Natural killer cell treated with Interleukin-12 subunit alpha and Interleukin-12 subunit beta and Interleukin-15 and Interleukin-18, amount 100 ng/mL, for 72 hours (primary cell): ENCODE results near the gene EVI5. TPM values are rescaled to one million over a fixed set of nuclear protein-coding genes. Genes with fewer than 3 reads are reported as not detected.
A peak's percentile ranks its signal among the peaks of the same experiment; 100 is the strongest.

ENCODE experiments used
- ATAC-seq, 2 donors: fragments of 150-1000 bp; cut with Tn5 transposase in 1 of 2; sonication (Bioruptor Pico), chemical (Tn5 transposase) in 1 of 2; 2 replicates each; pipeline ENCODE4 v1.10.0; 2021
- DNase-seq: peaks from one replicate; pipeline ENCODE4 v3.0.0; 2022; ENCODE audit warnings: low spot score
- H3K27ac Mint-ChIP-seq, 2 donors: 1 replicate in 1 of 2; 2 replicates in 1 of 2; pipeline ENCODE4 v1.8.0; 2022; ENCODE audit warnings: mixed read lengths in 2 of 2, mild to moderate bottlenecking in 1 of 2, moderate library complexity in 1 of 2
- H3K27me3 Mint-ChIP-seq, 2 donors: 1 replicate in 1 of 2; 2 replicates in 1 of 2; pipeline ENCODE4 v1.8.0; 2022; ENCODE audit warnings: mixed read lengths in 2 of 2
- H3K36me3 Mint-ChIP-seq: one replicate; pipeline ENCODE4 v1.8.0; 2022; ENCODE audit warnings: mixed read lengths
- H3K4me1 Mint-ChIP-seq, 2 donors: 1 replicate in 1 of 2; 2 replicates in 1 of 2; pipeline ENCODE4 v1.8.0; 2022; ENCODE audit warnings: low read depth in 2 of 2, mixed read lengths in 2 of 2, mild to moderate bottlenecking in 1 of 2
- H3K4me3 Mint-ChIP-seq: one replicate; pipeline ENCODE4 v1.8.0; 2022; ENCODE audit warnings: mixed read lengths
- H3K9me3 Mint-ChIP-seq: 2 replicates; pipeline ENCODE4 v1.8.0; 2022; ENCODE audit warnings: mixed read lengths
- total RNA-seq, 2 donors: library from RNA; stranded (reverse); gene quantifications; one replicate each; pipeline ENCODE4 v1.2.3, GENCODE V29; 2022

Gene EVI5
- total RNA-seq, 2 donors from 2014 or later: 1.2 to 6.1 TPM

GRCh38 chr1:92487078-92487605, 297.8 kb downstream of the EVI5 start:
- H3K9me3 Mint-ChIP-seq: no peaks in the 10 kb centered on the region
- no peak for ATAC-seq
- H3K4me1 Mint-ChIP-seq: peaks cover 28 to 33% of the 10 kb centered on the region in 2 donors
- peak overlapping the region; percentile 99 for H3K4me3 Mint-ChIP-seq
- no peak for DNase-seq
- no peaks in the 10 kb centered on the region for H3K27me3 Mint-ChIP-seq
- peak overlapping the region; percentile 88 to 96 for H3K27ac Mint-ChIP-seq
- H3K36me3 Mint-ChIP-seq: no peaks in the 10 kb centered on the region

- peak within 1 kb of the TSS; percentile 99 for H3K4me3 Mint-ChIP-seq
- H3K4me1 Mint-ChIP-seq: peaks cover 29 to 35% of the 10 kb centered on the region in 2 donors
- peak within 1 kb of the TSS; percentile 88 to 96 for H3K27ac Mint-ChIP-seq
- H3K9me3 Mint-ChIP-seq: no peaks in the 10 kb centered on the region
- ATAC-seq (peak; percentile 67 to 75), DNase-seq (peak; percentile 87)
- no peaks in the 10 kb centered on the region for H3K36me3 Mint-ChIP-seq
- H3K27me3 Mint-ChIP-seq: no peaks in the 10 kb centered on the region
Measured at GRCh38 chr1:92486251-92487077, 298.4 kb downstream of the EVI5 start, which contains the start of gene GFI1. TSS of gene GFI1 (minus strand) at chr1:92486925. CDS start at chr1:92483487, 3,438 bp downstream.

- peak overlapping the region; percentile 88 to 96 for H3K27ac Mint-ChIP-seq
- H3K4me3 Mint-ChIP-seq: peak overlapping the region; percentile 99
- H3K36me3 Mint-ChIP-seq: no peaks in the 10 kb centered on the region
Measured at GRCh38 chr1:92485381-92486250, 299.3 kb downstream of the EVI5 start.

GRCh38 chr1:92484472-92485380, 300.2 kb downstream of the EVI5 start:
- DNase-seq (peak; percentile 70), ATAC-seq (peak; percentile 28 to 44)
- peak overlapping the region; percentile 99 for H3K4me3 Mint-ChIP-seq
- H3K36me3 Mint-ChIP-seq: peaks cover 3% of the 10 kb centered on the region
- peak overlapping the region; percentile 88 to 96 for H3K27ac Mint-ChIP-seq
- peaks cover 34 to 44% of the 10 kb centered on the region in 2 donors for H3K4me1 Mint-ChIP-seq
- H3K27me3 Mint-ChIP-seq: no peaks in the 10 kb centered on the region
- no peaks in the 10 kb centered on the region for H3K9me3 Mint-ChIP-seq

More at GRCh38 chr1:92485381-92486250, 299.3 kb downstream of the EVI5 start:
- H3K9me3 Mint-ChIP-seq: no peaks in the 10 kb centered on the region
- H3K4me1 Mint-ChIP-seq: peaks cover 29 to 39% of the 10 kb centered on the region in 2 donors
- H3K27me3 Mint-ChIP-seq: no peaks in the 10 kb centered on the region
- DNase-seq: peak; percentile 90
- ATAC-seq: peak; percentile 67 to 81

- H3K27ac Mint-ChIP-seq: peak overlapping the region; percentile 88 to 96
- peak overlapping the region; percentile 99 for H3K4me3 Mint-ChIP-seq
- H3K9me3 Mint-ChIP-seq: no peaks in the 10 kb centered on the region
- H3K36me3 Mint-ChIP-seq: peaks cover 12% of the 10 kb centered on the region
- ATAC-seq (peak in 1 of 2 donors; percentile 3), DNase-seq (peak; percentile 73)
- H3K4me1 Mint-ChIP-seq: peaks cover 43 to 47% of the 10 kb centered on the region in 2 donors
- no peaks in the 10 kb centered on the region for H3K27me3 Mint-ChIP-seq
Measured at GRCh38 chr1:92483610-92484471, 301.1 kb downstream of the EVI5 start.

- no peaks in the 10 kb centered on the region for H3K27me3 Mint-ChIP-seq
- no peaks in the 10 kb centered on the region for H3K9me3 Mint-ChIP-seq
- ATAC-seq (no peak), DNase-seq (no peak)
- H3K27ac Mint-ChIP-seq: peak overlapping the region; percentile 88 to 96
- H3K4me3 Mint-ChIP-seq: peak overlapping the region; percentile 99
- peaks cover 21% of the 10 kb centered on the region for H3K36me3 Mint-ChIP-seq
- H3K4me1 Mint-ChIP-seq: peaks cover 49 to 52% of the 10 kb centered on the region in 2 donors
Measured at GRCh38 chr1:92482665-92483609, 302.0 kb downstream of the EVI5 start.

- Mint-ChIP-seq H3K27ac (peak overlapping the region; percentile 88 to 96), H3K9me3 (no peaks in the 10 kb centered on the region), H3K36me3 (peaks cover 22% of the 10 kb centered on the region), H3K27me3 (no peaks in the 10 kb centered on the region), H3K4me3 (peak overlapping the region; percentile 99), H3K4me1 (peaks cover 51 to 52% of the 10 kb centered on the region in 2 donors)
- DNase-seq: no peak
- no peak for ATAC-seq
Measured at GRCh38 chr1:92481971-92482664, 302.8 kb downstream of the EVI5 start.

GRCh38 chr1:92481599-92481925, 303.3 kb downstream of the EVI5 start:
- no peak for DNase-seq
- Mint-ChIP-seq H3K27ac (peak overlapping the region; percentile 29 to 88), H3K36me3 (peaks cover 25% of the 10 kb centered on the region), H3K4me1 (peaks cover 51 to 55% of the 10 kb centered on the region in 2 donors), H3K4me3 (peak overlapping the region; percentile 99), H3K9me3 (no peaks in the 10 kb centered on the region), H3K27me3 (no peaks in the 10 kb centered on the region)
- no peak for ATAC-seq

- Mint-ChIP-seq H3K4me1 (peaks cover 56 to 60% of the 10 kb centered on the region in 2 donors), H3K4me3 (peak overlapping the region; percentile 99), H3K27me3 (no peaks in the 10 kb centered on the region), H3K9me3 (no peaks in the 10 kb centered on the region), H3K36me3 (peaks cover 28% of the 10 kb centered on the region), H3K27ac (peak overlapping the region; percentile 29 to 88)
- DNase-seq (no peak), ATAC-seq (no peak)
Measured at GRCh38 chr1:92480813-92481598, 303.9 kb downstream of the EVI5 start.

GRCh38 chr1:92480200-92480812, 304.6 kb downstream of the EVI5 start:
- H3K4me3 Mint-ChIP-seq: peak overlapping the region; percentile 89
- H3K36me3 Mint-ChIP-seq: peaks cover 32% of the 10 kb centered on the region
- ATAC-seq (no peak), DNase-seq (no peak)
- peaks cover 61 to 67% of the 10 kb centered on the region in 2 donors for H3K4me1 Mint-ChIP-seq
- no peaks in the 10 kb centered on the region for H3K9me3 Mint-ChIP-seq
- H3K27me3 Mint-ChIP-seq: no peaks in the 10 kb centered on the region
- peak overlapping the region; percentile 71 to 90 for H3K27ac Mint-ChIP-seq
